ENCODE results near the gene RCVRN.
"Not testable (repeated sequence)": the region's sequence is repeated elsewhere in the genome, so short reads cannot be mapped to it uniquely, and the experiment has no call there.

RCVRN gene

DNA sequence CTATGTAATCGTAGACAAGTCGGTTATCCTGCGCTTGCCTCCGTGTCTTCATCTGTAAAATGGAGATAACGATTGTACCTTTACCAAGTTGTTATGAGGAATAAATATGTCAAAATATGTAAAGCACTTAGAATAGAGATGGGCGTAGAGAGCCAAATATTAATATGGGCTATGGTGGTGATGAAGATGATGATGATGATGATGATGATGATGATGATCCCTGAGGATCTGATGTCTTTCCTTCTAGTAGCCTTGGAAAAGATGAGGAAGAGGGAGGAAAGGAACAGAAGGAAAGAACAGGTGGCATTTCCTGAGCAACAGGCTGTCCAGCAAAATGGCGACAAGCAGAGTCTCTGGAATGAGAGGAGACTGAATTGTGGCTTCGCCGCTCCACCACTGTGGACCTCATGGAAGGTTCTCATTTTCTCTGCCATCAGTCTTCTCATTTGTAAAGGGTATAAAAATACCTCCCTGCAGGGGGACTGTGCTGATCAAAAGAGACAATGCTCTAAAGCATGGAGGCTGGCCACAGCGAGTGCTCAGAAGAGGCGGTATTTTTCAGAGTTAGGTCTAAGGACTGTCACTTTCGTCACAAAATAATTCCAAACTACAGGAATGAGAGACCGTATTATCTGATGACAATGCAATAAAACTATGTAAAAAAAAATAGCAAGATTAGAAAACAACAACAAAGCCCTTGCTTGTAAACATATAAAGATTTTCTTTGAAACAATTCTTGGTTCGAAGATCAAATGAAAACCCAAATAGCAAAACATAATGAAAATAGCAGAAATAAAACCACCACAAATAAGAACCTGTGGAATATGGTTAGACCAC is 17.2 kb upstream of the RCVRN start:
- no peak for DNase-seq (ENCODE audit: low read depth, low spot score)

DNA sequence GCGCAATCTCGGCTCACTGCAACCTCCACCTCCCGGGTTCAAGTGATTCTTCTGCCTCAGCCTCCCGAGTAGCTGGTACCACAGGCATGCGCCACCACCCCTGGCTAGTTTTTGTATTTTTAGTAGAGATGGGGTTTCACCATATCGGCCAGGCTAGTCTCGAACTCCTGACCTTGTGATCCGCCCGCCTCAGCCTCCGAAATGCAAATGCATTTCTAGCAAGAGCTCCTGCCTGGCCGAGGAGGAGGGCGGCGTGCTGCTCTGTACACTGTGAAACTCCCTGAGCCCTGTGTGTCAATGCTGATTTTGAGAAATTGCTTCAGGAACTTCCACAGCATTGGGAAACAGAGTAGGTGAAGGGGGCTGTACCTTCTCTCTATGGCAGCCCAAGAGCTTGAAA is 16.1 kb upstream of the RCVRN start:
- DNase-seq (ENCODE audit: low read depth, low spot score) = not testable (repeated sequence)

- DNase-seq (ENCODE audit: low read depth, low spot score) = no peak
These were observed 13.8 kb upstream of the RCVRN start for GRCh38 chr17:9918804-9919352.

DNA sequence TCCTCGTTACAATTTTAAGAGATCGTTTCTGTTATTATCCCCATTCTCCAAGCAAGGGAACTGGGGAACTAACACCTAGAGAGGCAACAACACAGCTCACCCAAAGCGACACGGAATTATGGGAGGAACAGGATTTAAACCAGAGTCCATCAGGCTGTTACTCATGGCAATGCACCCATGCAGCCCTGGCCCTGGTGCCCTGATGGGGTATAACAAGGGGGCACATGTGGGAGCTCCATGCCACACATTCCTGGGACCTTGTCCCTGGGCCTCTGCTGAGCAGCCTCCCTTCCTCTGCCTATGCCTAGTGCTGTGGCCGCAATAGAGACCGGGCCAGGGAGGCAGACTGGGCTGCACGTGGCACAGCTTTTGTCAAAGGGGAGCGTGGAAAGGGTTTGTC is 13.3 kb upstream of the RCVRN start:
- DNase-seq (ENCODE audit: low read depth, low spot score) = no peak

DNA sequence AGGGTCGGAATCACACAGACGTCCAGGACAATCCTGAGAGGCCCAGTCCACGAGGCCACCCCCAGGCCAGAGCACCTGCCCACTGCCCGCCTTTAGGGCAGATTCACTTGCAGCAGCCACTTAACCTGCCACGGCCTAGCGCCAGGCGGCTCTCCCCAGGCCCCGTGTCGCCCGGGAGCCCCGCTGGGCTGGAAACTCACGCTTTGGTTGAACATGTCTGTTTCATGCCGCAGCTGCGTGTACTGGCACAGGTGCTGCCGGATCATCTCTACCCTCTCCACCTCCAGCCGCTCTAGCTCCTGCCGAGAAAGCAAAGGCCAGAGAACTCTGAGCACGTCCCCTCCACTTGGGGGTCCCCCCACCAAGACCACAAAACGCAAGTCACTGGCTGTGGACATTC is 12.7 kb upstream of the RCVRN start:
- no peak for DNase-seq (ENCODE audit: low read depth, low spot score)

DNA sequence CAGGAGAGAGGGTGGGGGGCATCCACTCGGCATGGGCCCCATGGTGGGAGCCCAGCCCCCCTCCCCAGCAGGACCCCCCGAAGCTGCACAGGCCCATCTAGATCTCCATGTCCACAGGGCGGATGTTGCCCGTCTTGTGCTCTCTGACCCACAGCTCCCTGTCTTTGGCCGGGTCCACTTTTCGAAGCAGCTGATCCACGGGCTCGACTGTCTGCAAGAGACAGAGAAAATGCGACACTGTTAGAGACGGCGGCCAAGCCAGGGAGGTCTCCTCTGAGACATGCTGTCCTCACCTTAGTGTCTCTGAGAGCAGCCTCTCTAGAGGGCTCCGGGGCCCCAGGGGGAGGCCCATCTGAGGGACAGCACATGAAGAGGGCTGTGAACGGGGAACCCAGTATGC is 12.1 kb upstream of the RCVRN start:
- DNase-seq (ENCODE audit: low read depth, low spot score) = no peak

GRCh38 chr17:9916108-9916507 is 11.0 kb upstream of the RCVRN start:
- DNase-seq (ENCODE audit: low read depth, low spot score) = no peak

DNA sequence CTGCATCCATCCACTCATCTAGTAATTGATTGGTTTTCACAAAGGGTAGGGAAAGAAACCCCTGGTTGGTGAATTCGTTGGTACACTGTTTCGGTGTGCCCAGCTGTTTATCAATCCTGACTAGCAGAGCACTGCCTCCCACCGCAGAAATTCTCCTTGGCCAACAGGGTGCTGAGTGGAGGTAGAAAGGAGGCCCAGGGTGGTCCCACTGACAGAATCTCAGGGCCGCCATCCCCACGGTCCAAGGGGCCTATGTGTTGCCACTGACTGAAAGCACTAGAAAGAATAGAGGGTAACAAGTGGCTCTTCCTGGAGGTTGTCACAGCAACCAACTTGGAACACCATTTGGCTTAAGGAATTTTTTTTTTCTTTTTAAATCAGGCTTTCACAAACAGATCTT is 8.4 kb upstream of the RCVRN start:
- DNase-seq (ENCODE audit: low read depth, low spot score) = no peak

DNA sequence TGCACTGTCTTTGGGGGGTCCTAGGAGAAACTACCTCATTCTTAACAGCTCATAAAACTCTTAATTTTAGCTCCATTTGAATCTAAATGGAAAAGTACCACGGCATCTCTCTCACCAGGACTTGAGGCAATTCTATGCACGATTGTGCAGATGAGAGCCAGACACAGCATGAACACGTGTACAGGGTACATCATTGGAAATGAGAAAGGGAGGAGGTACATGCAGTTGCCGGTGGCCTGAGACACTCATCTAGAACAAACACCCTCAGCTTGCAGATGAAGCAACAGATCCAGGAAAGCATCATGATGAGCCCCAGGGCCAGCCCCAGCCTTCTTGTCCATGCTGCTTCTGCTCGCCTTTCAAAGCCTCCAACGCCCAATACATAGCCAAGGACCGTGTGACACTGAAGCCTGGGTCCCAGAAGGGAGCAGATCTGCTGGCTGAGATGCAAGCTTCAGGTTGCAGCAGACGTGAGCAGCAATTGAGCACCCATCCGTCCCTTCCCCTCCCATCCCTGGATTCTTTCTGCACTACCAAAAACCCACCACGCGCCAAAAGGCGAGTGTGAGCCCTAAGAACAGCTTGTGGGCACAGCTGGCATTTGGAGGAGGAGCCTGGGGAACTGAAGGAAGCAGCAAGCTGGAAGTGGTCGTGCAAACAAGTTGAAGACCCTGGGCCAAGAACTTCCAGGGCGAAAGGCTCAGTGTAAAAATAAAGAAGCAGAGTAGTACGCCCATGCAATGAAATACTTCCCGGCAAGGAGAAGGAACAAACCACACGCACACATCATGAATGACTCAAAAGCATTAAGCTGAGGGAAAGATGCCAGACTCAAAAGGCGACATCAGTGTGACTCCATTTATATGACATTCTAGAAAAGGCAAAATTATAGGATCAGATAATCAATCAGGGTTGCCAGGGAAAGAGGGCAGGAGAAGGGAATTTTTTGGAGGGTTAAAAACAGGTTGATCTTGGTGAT is 7.3 kb upstream of the RCVRN start:
- no peak for DNase-seq (ENCODE audit: low read depth, low spot score)

DNA sequence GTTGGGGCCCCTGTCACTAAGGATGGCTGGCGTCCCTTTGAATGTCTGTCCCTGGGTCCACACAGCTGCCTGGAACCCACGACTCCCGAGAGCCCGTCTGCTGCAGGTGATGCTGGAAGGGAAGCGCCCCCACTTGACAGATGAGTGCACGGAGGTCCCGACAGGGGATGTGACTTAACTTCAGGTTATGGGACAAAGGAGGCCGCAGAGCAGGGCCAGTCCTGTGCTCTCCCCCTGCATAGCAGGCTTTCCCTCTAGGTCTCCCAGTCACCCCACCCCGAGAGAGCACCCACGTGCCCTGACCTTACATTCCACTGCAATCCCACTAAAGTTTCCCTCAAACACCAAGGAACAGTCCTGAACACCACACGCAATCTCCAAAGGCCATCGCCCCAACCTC is 6.0 kb upstream of the RCVRN start:
- no peak for DNase-seq (ENCODE audit: low read depth, low spot score)

DNA sequence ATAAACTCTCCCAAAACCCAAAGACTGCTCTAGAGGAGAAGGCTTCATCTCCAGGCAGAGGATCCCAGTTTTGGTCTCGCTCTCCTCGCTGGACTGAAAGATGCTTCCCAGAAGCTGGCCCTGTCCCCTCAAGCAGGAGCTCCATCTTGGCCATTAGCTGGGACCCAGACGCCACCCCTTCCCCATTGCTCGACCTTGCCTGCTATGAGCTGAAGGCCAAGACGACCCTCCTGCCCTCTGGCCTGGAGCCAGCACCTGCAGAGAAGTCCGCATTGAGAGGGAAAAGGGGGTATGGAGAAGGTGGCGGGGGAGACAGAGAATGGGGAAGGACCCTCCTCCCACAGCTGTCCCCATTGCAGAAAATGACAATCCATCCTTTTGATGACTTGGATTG is 3.6 kb upstream of the RCVRN start:
- DNase-seq (ENCODE audit: low read depth, low spot score) = no peak

- no peak for DNase-seq (ENCODE audit: low read depth, low spot score)
These were observed 3.0 kb upstream of the RCVRN start for GRCh38 chr17:9907883-9908648.

DNA sequence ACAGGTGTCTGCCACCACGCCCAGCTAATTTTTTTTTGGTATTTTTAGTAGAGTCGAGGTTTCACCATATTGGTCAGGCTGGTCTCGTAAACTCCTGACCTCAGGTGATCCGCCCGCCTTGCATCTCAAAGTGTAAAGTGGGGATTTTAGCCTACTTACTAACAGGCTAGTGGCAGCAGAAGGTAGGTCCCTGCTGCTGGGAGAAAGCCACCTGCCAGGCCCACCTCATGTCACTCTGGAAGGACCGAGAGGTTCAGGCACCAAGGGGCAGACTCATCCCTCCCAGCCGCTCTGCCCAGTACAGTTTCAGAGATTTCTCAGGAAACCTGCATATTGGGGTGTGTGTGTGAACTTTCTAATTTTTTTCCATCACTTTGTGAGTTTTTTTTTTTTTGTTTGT is 2.1 kb upstream of the RCVRN start:
- DNase-seq (ENCODE audit: low read depth, low spot score) = no peak

DNA sequence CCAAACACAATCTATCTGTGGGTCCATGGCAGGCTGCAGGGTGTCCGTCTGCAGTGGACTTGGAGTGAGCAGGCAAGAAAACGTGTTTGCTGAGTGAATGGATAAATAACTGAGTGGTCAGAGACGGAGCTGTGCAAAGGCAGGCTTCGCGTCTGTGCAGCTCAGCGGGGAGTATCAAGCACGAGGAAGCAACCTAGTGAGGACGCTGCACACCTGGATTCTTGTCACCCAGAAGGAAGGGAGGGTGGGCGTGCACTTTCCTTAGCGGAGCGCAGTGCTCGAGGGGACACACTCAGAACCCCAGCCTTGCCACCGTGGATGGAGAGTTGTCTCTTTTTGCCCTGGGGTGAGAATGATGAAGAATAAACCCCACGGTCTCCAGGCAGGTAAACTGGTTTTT is 1.5 kb upstream of the RCVRN start:
- no peak for DNase-seq (ENCODE audit: low read depth, low spot score)

GRCh38 chr17:9905902-9906301 is 831 bp upstream of the RCVRN start:
- DNase-seq (ENCODE audit: low read depth, low spot score) = no peak

GRCh38 chr17:9904277-9905077 is 594 bp downstream of the RCVRN start:
- no peak for DNase-seq (ENCODE audit: low read depth, low spot score)

- DNase-seq (ENCODE audit: low read depth, low spot score) = no peak
These were observed 3.0 kb downstream of the RCVRN start for GRCh38 chr17:9902120-9902519.

DNA sequence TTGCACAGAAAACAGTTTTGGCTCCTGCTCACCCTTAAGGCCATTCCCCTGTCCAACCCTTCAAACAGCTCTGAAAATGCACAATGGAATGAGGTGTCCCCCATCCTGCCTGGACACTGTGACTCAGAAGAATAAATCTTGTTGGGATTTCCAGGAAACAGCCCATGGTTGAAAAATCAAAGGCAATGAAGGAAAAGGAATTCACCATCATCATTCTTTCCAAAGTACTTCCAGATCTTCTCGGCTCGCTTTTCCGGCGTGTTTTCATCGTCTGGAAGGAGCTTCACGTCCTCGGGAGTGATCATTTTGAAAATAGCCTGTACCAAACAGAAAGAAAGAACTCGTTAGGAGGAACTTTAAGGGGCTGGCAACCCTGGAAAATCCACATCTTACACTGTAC is 4.3 kb downstream of the RCVRN start:
- no peak for DNase-seq (ENCODE audit: low read depth, low spot score)

DNA sequence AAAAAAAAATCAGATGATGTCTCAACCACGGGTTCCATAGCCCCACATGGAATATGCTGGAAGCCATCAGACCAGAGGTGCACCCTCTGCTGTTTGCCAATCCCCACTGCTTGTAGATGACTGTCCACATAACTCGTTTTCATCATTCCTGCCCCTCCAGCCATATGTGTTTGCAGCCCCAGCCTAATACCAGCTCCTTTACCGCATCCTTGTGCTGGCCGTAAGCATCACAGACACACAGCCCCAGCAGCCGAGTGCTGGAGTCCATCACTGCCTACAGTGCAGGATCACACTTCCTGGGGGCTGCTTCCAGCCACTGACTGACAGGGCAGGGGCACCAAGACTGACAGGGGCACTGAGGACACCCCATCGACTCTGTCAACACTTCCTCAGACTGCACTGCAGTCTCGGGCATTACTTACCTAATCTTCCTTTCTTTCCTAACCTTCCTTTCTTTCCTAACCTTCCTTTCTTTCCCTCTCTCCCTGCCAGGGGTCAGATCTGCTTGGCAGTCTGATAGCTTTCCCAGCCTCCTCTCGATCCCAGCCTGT is 5.0 kb downstream of the RCVRN start:
- DNase-seq (ENCODE audit: low read depth, low spot score) = no peak

DNA sequence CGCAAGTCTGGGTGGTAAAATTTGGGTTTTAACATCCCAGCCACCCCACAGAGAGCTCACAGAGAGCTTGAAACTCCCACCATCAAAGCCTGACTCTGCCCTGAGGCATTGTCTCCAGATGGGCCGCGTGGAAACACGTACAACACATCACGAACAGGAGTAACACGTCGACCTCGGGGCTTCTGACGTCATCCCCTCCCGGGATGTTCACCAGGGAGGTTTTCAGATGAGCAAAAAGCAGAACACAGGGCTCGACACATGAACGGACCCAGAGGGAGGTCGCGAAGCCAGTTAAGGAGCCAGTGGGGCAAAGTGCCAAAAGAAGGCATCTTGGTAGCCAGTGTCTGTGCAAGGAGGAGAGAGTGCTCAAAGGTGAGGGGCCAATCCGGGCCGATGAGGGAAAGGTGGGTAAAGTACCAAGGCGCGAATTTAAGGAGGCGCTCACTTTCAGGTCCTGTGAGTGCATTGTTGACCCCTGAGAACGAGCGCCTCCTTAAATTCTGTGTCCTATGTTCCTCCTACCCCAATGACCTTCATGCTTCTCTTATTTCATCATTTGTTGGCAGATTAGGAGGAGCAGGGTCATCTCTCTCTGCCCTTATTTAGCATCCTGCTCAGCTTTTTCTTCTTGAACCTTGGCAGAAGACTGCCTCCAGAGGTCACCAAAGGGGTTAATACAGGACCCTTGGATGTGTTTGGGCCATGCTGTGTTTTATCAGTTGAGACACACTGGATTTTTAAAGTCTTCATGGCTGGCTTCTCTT is 5.6 kb downstream of the RCVRN start:
- no peak for DNase-seq (ENCODE audit: low read depth, low spot score)

Measured in activated CD4-positive, CD25-positive, alpha-beta regulatory T cell treated with anti-CD3 and anti-CD28 coated beads, Interleukin-2, amount 50 U/mL, for 16 hours (primary cell).